Bone marrow (tissue), 2 donors: ENCODE results near the gene INTS14.
A peak's percentile ranks its signal among the peaks of the same experiment; 100 is the strongest.
"Not testable (repeated sequence)": the region's sequence is repeated elsewhere in the genome, so short reads cannot be mapped to it uniquely, and the experiment has no call there.

Source experiments
- DNase-seq, 2 donors: peaks; one replicate each; lab custom pipeline; 2025; lab: John Stamatoyannopoulos, UW

Gene INTS14

GRCh38 chr15:65631503-65631902 is 20.6 kb upstream of the INTS14 start:
- no peak for DNase-seq

DNA sequence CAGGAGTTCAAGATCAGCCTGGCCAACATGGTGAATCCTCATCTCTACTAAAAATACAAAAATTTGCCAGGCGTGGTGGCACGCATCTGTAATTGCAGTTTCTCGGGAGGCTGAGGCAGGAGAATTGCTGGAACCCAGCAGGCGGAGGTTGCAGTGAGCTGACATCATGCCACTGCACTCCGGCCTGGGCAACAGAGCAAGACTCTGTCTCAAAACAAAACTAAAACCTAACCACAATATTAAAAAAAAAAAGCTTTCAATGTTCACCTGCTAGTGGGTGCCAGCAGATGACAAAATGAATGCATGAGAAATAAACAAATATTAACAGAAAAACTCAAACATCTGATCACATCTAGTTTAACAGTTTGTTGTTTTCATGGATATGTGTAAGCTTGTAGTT is 19.8 kb upstream of the INTS14 start:
- no peak for DNase-seq

DNA sequence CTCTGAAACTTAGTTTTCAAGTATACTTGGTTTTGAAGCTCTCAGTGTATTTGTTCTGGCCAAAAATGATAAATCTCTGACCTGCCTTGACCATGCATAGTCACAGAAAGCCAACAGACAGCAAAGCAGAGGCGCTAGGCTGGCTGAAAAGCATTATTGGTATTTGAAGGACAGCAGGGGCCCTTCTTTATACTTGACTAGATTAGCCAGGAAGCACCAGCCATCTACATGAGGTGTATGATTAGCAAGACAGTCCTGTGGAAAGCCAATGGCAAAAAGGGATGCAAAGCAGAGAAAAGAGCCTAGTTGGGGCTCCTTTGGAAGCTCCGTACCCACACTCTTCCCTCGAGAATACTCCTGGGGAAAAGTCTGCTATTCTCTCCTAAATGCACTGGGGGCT is 18.6 kb upstream of the INTS14 start:
- no peak for DNase-seq

DNA sequence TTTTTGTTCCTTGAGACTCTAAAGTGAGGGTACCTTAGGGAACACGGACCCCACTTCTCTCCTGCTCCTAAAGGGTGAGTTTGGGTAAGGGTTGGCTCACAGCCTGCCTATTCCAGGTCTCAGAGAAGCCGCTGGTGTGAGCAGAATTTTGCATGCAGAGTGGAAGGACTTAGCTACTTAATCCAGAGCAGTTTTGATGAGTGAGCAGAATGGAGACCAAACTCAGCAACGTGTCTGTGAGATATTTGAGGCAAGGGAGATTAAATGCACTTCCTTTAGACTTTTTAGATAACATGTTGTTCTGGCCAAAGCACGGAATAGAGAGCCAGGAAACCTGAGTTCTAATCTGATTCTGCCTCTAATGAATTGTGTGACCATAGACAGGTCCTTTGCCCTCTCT is 15.9 kb upstream of the INTS14 start:
- no peak for DNase-seq

- no peak for DNase-seq
Measured at GRCh38 chr15:65623103-65623502, 12.2 kb upstream of the INTS14 start.

- no peak for DNase-seq
Measured at GRCh38 chr15:65621638-65622037, 10.7 kb upstream of the INTS14 start, which contains the start of gene SLC24A1. Gene SLC24A1, plus strand, starts transcription at chr15:65621938. Its CDS starts 2,143 bp downstream, at chr15:65624081.

DNA sequence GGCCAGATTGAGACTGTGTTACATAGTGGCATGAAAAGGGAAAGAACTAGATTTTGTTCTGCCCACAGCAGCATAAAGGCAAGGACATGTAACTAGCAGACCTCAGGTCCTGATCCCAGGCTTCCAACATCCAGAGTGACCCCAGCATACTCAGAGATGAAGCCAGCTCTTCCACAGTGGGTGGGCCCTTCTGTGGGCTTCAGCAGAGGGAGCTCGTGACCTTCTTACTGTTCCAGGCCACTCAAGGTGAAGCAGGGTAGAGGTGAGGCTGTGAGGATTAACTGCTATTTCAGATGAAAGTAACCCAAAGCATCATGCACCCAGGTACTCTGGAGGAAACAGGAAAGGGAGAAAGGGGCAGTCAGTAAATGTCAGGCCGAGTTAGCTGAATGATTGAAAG is 9.9 kb upstream of the INTS14 start:
- no peak for DNase-seq

DNA sequence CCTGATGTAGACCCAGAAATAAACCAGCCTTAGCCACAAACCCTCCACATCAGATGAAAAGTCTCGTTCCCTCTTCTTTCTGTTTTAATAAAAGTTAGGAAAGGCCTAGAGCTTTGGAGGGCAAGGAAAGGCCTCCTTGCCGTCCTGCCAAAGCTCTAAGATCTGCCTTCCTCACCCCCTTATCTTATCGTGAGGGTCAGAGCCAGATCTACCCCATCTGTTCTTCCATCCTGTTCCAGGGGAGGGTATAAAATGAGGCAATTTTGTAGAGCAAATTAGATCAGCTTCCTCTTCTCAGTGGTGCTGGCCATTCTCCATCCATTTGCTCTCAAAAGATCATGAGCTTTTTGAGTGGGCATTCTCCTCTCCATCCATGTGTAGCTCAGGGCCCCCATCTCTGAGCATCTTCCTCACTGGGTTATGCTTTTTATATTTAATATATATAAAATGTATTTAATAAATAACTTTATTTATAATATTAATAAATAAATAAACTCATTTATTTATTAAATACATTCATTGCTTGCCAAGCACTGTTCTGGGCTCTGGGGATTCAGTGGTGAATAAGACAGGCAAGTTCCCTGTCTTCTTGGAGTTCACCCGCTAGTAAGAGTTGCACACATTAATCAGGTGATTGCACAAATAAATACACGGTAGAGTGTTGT is 8.8 kb upstream of the INTS14 start:
- no peak for DNase-seq

DNA sequence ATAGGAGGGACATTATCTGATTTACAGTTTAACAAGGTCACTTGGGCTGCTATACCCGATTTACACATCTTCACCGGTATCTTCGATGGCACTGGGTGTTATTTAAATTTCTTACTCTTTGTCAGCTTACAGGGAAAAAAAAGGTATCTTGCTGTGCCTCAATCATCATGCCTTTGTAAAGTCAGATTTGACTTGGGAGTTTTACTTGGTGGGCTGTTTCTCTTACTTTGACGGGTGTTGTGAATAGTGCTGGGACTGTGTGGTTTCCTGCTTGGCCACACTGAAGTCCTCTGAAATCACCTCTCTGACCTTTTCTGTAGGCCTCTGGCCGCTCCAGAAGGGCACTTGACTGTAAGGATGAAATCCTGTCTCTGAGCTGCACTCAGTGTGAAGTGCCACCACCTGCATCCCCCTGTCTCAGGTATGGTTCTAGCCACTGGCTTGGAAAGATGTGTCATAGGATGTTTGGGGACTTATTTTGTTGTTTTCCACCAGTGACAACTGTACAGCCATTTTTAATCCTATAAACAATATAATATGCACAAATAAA is 7.7 kb upstream of the INTS14 start:
- no peak for DNase-seq

DNA sequence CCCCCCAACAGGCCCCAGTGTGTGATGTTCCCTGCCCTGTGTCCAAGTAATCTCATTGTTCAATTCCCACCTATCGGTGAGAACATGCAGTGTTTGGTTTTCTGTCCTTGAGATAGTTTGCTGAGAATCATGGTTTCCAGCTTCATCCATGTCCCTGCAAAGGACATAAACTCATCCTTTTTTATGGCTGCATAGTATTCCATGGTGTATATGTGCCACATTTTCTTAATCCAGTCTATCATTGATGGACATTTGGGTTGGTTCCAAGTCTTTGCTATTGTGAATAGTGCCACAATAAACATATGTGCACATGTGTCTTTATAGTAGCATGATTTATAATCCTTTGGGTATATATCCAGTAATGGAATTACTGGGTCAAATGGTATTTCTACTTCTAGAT is 5.0 kb upstream of the INTS14 start:
- DNase-seq: not testable (repeated sequence)

- DNase-seq: no peak
Measured at GRCh38 chr15:65612949-65613744, 2.2 kb upstream of the INTS14 start.

GRCh38 chr15:65612616-65612946 is 1.6 kb upstream of the INTS14 start:
- no peak for DNase-seq

DNA sequence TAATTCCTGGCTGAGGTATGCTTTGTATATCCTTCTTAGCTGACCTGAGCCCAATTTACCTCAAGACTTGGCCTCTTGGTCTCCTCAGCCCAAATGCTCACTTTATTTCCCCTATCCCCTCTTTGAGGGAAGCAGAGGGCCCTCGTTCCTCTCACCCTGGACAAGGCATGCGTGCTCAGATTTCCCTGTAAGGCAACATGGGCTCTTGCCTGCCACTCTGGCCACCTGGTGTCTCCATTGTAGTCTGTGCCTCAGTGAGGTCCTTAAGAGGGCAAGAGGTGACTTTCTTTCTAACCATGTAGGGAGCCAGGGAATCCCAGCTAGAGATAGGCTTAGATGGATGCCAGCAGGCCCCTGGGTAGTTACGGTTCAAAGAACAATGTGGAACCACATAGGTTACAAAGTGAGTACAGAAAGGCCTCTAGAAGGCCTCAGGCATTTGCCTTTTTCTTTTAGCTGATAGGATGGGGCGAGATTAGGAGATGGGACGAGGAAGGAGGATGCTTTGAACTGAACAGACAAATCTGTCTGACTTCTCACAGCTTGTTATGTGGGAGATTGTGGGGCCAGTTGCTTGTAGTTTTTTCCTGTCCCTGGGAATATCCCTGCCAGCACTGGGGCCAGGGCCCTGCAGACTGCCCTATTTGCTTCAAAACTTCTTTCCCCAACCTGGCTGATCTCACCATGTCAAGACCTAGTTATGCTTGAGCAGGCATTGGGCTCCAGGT is 1.1 kb upstream of the INTS14 start:
- no peak for DNase-seq

DNA sequence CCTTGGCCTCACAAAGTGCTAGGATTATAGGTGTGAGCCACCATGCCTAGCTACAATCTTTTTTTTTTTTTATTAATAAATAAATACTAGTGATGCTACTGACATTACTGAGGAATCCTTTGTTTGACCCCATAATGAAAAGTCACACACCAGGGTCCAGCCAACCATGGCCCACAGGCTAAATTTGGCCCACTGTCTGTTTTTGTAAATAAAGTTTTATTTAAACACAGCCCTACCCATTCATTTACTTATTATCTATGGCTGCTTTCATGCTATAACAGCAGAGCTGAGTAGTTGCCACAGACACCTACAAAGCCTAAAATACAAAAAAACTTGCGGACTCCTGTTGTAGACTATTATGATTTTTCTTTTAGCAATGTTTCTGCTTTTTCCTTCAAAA is 7.4 kb downstream of the INTS14 start:
- no peak for DNase-seq

DNA sequence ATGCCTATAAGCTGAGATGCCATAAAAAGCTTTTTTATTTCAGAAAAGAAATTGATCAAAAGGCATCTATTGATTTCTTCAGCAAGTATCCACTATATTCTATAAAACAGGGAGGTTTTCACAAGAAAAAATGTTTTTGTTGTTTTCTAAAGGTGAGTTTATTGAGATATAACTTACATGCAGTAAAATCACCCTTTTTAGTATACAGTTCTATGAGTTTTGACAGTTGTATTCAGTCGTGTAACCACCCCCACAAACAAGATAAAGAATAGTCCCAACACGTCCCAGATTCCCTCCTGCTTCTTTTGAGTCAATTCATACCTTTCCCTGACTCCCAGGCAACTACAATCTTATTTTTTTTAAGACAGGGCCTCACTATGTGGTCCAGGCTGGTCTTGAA is 7.8 kb downstream of the INTS14 start:
- DNase-seq: no peak

DNA sequence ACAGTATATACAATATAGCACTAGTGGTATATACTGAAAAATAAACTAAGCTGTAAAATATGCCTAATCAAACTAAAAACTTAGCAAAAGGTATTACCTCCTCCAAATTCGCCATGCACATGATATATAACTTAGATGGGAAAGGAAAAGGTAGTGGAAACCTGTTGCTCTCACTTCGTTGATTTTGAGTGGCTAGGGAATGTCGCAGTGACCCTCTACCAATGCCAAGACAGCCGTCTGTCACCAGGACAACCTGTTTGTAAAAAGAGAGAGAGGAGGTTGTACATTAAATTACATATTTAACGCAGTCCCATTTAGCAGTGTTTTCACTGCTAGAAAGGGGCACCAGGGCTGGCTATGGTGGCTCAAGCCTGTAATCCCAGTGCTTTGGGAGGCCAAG is 11.3 kb downstream of the INTS14 start:
- no peak for DNase-seq

DNA sequence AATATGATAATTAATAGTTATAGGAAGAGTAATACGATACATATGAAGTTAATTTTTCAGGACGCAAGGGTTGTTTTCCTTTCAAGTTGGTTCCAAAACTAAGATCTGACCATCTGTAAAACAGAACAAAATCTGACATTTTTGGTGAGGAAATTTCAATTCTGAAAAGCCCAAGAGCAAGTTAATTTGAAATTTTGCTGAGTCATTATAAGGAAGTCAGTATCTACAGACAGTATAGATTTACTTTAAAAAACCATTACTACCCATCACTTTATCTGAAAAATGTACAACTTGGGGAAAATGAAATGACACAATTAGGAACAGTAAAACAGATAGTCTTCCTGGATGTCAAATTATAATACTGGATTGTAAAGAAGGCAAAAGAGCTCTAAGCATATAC is 12.5 kb downstream of the INTS14 start:
- no peak for DNase-seq

GRCh38 chr15:65595960-65596359 is 15.0 kb downstream of the INTS14 start:
- DNase-seq: peak in 1 of 2 donors; percentile 2

GRCh38 chr15:65587094-65587493 is 23.8 kb downstream of the INTS14 start:
- DNase-seq: no peak

DNA sequence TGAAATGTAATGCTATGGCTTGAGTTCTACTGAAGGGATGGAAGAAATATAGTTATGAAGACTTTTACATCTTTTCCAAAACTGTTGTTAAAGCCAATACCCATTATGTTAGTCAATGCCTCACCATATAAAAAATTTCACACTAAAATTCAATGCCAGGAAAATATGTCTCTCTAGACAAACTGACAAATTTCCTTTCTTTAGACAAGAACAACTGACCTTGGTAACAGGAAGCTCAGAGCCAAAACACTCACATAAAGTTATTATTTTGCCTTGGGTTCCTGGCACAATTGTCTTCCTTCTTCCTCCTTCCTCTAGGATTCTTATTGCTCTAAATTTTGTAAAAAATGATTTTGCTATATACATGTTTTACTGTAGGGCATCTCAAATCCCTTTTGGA is 26.7 kb downstream of the INTS14 start:
- no peak for DNase-seq

DNA sequence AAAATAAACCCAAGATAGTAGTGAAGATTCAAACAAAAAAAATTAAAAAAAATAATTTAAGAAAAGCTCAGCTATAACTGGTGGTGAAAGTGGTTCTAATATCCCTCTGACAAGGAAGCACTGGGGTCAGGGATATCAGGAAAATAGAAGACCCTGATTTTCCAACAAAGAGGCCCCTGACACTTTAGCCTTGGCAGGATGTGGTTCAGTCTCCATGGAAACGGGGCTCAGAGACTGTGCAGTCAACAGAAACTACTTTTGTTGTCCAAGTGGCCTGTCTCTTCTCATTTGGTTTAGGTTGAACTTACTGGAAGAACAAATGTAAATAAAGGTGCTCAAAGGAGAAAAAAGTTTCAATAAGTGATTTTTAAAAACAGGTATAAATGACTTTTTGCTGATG is 27.2 kb downstream of the INTS14 start:
- DNase-seq: peak in 1 of 2 donors; percentile 33

GRCh38 chr15:65580287-65580686 is 30.6 kb downstream of the INTS14 start:
- no peak for DNase-seq

DNA sequence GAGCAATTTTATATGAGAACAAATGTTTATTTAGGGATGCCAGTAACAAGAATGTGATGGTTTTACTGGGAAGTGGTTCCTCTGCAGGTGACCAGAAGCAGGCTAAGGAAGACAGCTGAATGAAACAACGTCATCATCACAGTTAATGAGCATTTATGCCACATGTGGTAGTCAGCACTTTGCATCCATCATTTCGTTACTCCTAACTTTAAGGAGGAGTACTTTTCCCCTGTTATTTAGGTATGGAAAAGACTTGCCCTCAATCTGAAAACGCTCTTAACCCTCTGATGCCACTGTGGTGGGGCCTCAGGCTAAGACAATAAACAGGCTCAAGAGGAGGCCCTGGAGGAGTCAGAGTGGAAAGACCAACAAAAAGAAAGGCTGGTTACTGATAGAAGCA is 31.2 kb downstream of the INTS14 start:
- DNase-seq: no peak
